Trophoblast cell (in vitro differentiated cells and primary cell): ENCODE measurements around the gene INO80E.

Source experiments
- DNase-seq, 2 donors: peaks; one replicate each; pipeline ENCODE4 v3.0.0-alpha.2; 2016
- H2AFZ ChIP-seq: 2 replicates; pipeline ENCODE4 v1.6.1; 2013; ENCODE audit warnings: low read length, moderate library complexity, mild to moderate bottlenecking; ENCODE audit not compliant: insufficient read depth, poor library complexity
- H2AK5ac ChIP-seq: 2 replicates; pipeline ENCODE4 v1.6.1; 2013; ENCODE audit warnings: mild to moderate bottlenecking, low read length
- H2BK120ac ChIP-seq: 2 replicates; pipeline ENCODE4 v1.6.1; 2013; ENCODE audit warnings: low read length, mild to moderate bottlenecking, moderate library complexity; ENCODE audit not compliant: insufficient read depth, poor library complexity
- H2BK12ac ChIP-seq: 2 replicates; pipeline ENCODE4 v1.6.1; 2013; ENCODE audit warnings: mild to moderate bottlenecking, low read length, moderate library complexity
- H2BK5ac ChIP-seq: 2 replicates; pipeline ENCODE4 v1.6.1; 2013; ENCODE audit warnings: low read length, low read depth, moderate library complexity, mild to moderate bottlenecking; ENCODE audit not compliant: poor library complexity
- H3K14ac ChIP-seq: 2 replicates; pipeline ENCODE4 v1.6.1; 2013; ENCODE audit warnings: mild to moderate bottlenecking, low read length
- H3K18ac ChIP-seq: 2 replicates; pipeline ENCODE4 v1.6.1; 2013; ENCODE audit warnings: mild to moderate bottlenecking, low read length
- H3K23ac ChIP-seq: 2 replicates; pipeline ENCODE4 v1.6.1; 2013; ENCODE audit warnings: low read length
- H3K27ac ChIP-seq: 2 replicates; pipeline ENCODE4 v1.5.1; 2013; ENCODE audit warnings: low read depth, mild to moderate bottlenecking, inconsistent platforms, low read length, moderate library complexity
- H3K27me3 ChIP-seq: 2 replicates; pipeline ENCODE4 v1.6.1; 2013; ENCODE audit warnings: inconsistent platforms, mild to moderate bottlenecking, low read length, moderate library complexity; ENCODE audit not compliant: insufficient read depth
- H3K36me3 ChIP-seq, 2 experiments: 1 replicate in 1 of 2; 2 replicates in 1 of 2; pipeline ENCODE4 v1.6.1; 2013; ENCODE audit warnings: low read length in 2 of 2, mild to moderate bottlenecking in 2 of 2, moderate library complexity in 1 of 2; ENCODE audit not compliant: insufficient read depth in 2 of 2, control insufficient read depth in 1 of 2
- H3K4ac ChIP-seq: 2 replicates; pipeline ENCODE4 v1.6.1; 2013; ENCODE audit warnings: low read depth, mild to moderate bottlenecking, low read length, moderate library complexity
- H3K4me1 ChIP-seq, 2 experiments: 1 replicate in 1 of 2; 2 replicates in 1 of 2; pipeline ENCODE4 v1.6.1; 2013; ENCODE audit warnings: low read length in 2 of 2, mild to moderate bottlenecking in 2 of 2, moderate library complexity in 1 of 2; ENCODE audit not compliant: insufficient read depth in 2 of 2, control insufficient read depth in 1 of 2
- H3K4me2 ChIP-seq: 2 replicates; pipeline ENCODE4 v1.6.1; 2013; ENCODE audit warnings: inconsistent platforms, mild to moderate bottlenecking, low read length, moderate library complexity
- H3K4me3 ChIP-seq: 2 replicates; pipeline ENCODE4 v1.5.1; 2013; ENCODE audit warnings: mild to moderate bottlenecking, low read depth, low read length, inconsistent platforms
- H3K79me1 ChIP-seq: one replicate; pipeline ENCODE4 v1.6.1; 2013; ENCODE audit warnings: low read length
- H3K79me2 ChIP-seq: 2 replicates; pipeline ENCODE4 v1.6.1; 2013; ENCODE audit warnings: low read length, mild to moderate bottlenecking; ENCODE audit not compliant: control insufficient read depth, insufficient read depth, poor library complexity
- H3K9ac ChIP-seq: 2 replicates; pipeline ENCODE4 v1.6.1; 2013; ENCODE audit warnings: mild to moderate bottlenecking, low read length
- H3K9me3 ChIP-seq: 2 replicates; pipeline ENCODE4 v1.6.1; 2013; ENCODE audit warnings: low read depth, mild to moderate bottlenecking, control low read depth, inconsistent platforms, low read length; ENCODE audit not compliant: insufficient read depth
- H4K12ac ChIP-seq: 2 replicates; pipeline ENCODE4 v1.6.1; 2013; ENCODE audit warnings: low read depth, mild to moderate bottlenecking, low read length, moderate library complexity
- H4K8ac ChIP-seq: 2 replicates; pipeline ENCODE4 v1.6.1; 2013; ENCODE audit warnings: low read depth, mild to moderate bottlenecking, low read length, moderate library complexity
- H4K91ac ChIP-seq: one replicate; pipeline ENCODE4 v1.6.1; 2013; ENCODE audit warnings: low read depth, mild to moderate bottlenecking, low read length, moderate library complexity
- WGBS: extraction: QIAGEN DNeasy Blood & Tissue Kit; methylation state at CpG from one replicate; pipeline ENCODE4 v1.1.7; 2013; ENCODE audit warnings: missing lambda C conversion rate; ENCODE audit not compliant: insufficient read length, insufficient coverage; ENCODE audit errors: extremely low coverage; 5-methylcytosine and 5-hydroxymethylcytosine counted together

INO80E gene

GRCh38 chr16:29971304-29971703, 24.7 kb upstream of the INO80E start:
- H3K79me2 ChIP-seq: peaks cover 15% of the 10 kb centered on the region
- H2BK5ac ChIP-seq: no peak overlapping the region
- H4K8ac ChIP-seq: no peak overlapping the region
- H3K9me3 ChIP-seq: no peaks in the 10 kb centered on the region
- H2BK12ac ChIP-seq: no peak overlapping the region
- H3K18ac ChIP-seq: no peak overlapping the region
- WGBS: no CpG with 5 or more reads among the region's 8 CpGs
- H3K36me3 ChIP-seq: peaks cover 18 to 19% of the 10 kb centered on the region in 2 experiments
- no peak overlapping the region for H3K4ac ChIP-seq
- H3K4me2 ChIP-seq: no peak overlapping the region
- H3K14ac ChIP-seq: no peak overlapping the region
- no peak overlapping the region for H3K9ac ChIP-seq
- H3K27ac ChIP-seq: no peak overlapping the region
- no peak overlapping the region for H2BK120ac ChIP-seq
- H4K12ac ChIP-seq: no peak overlapping the region
- H3K79me1 ChIP-seq: peaks cover 10% of the 10 kb centered on the region
- H3K27me3 ChIP-seq: no peaks in the 10 kb centered on the region
- no peak overlapping the region for H3K4me3 ChIP-seq
- H3K4me1 ChIP-seq: peaks cover 9 to 18% of the 10 kb centered on the region in 2 experiments
- H2AFZ ChIP-seq: no peak overlapping the region
- no peak for DNase-seq
- no peak overlapping the region for H2AK5ac ChIP-seq
- H3K23ac ChIP-seq: no peak overlapping the region
- no peak overlapping the region for H4K91ac ChIP-seq

DNA sequence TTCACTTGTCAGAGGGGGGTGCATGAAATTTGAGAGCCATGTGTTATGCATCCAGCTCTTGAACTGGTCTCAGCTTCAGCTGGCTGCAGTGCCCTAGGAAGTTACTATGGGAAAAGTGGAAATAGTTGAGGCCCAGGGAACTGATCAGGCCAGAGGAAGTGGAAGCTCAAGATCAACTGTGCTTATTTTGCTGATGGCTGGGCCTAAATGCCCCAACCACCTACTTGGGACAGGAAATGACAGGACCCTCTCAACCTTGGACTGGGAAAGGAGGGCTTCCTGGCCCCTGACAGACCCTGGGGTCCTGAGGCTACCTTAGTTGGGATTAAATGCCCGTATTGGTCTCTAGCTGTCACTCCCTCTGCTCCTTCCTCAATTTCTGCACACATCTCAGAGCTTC, 23.5 kb upstream of the INO80E start:
- Histone ChIP-seq H3K36me3 (peaks cover 23 to 24% of the 10 kb centered on the region in 2 experiments), H4K12ac (no peak overlapping the region), H3K23ac (no peak overlapping the region), H3K27ac (no peak overlapping the region), H3K9me3 (no peaks in the 10 kb centered on the region), H3K18ac (no peak overlapping the region), H2AFZ (no peak overlapping the region), H3K14ac (no peak overlapping the region), H3K79me2 (peaks cover 15% of the 10 kb centered on the region), H2BK120ac (no peak overlapping the region), H3K4me1 (peaks cover 9 to 22% of the 10 kb centered on the region in 2 experiments), H3K4ac (no peak overlapping the region), H2AK5ac (no peak overlapping the region), H3K4me2 (no peak overlapping the region), H3K27me3 (no peaks in the 10 kb centered on the region), H4K8ac (no peak overlapping the region), H3K4me3 (no peak overlapping the region), H3K79me1 (peaks cover 10% of the 10 kb centered on the region), H2BK12ac (no peak overlapping the region), H2BK5ac (no peak overlapping the region), H3K9ac (no peak overlapping the region), H4K91ac (no peak overlapping the region)
- no CpG with 5 or more reads among the region's 1 CpG for WGBS
- no peak for DNase-seq

GRCh38 chr16:29972992-29973383, 23.1 kb upstream of the INO80E start:
- no peak overlapping the region for H3K4ac ChIP-seq
- H4K12ac ChIP-seq: no peak overlapping the region
- no peak overlapping the region for H3K9ac ChIP-seq
- H3K9me3 ChIP-seq: no peaks in the 10 kb centered on the region
- H2BK120ac ChIP-seq: no peak overlapping the region
- H4K91ac ChIP-seq: no peak overlapping the region
- 100% methylated on average over 1 of the region's 6 CpGs for WGBS
- H2BK5ac ChIP-seq: no peak overlapping the region
- peaks cover 15% of the 10 kb centered on the region for H3K79me2 ChIP-seq
- DNase-seq: no peak
- H3K4me1 ChIP-seq: peaks cover 9 to 22% of the 10 kb centered on the region in 2 experiments
- H3K23ac ChIP-seq: no peak overlapping the region
- H2AK5ac ChIP-seq: no peak overlapping the region
- H3K4me3 ChIP-seq: no peak overlapping the region
- no peak overlapping the region for H2BK12ac ChIP-seq
- H3K14ac ChIP-seq: no peak overlapping the region
- peak overlapping the region; percentile 18 for H3K4me2 ChIP-seq
- peaks cover 26 to 27% of the 10 kb centered on the region in 2 experiments for H3K36me3 ChIP-seq
- H3K79me1 ChIP-seq: peaks cover 10% of the 10 kb centered on the region
- H2AFZ ChIP-seq: peak overlapping the region; percentile 20
- H4K8ac ChIP-seq: peak overlapping the region; percentile 30
- H3K27ac ChIP-seq: no peak overlapping the region
- H3K27me3 ChIP-seq: no peaks in the 10 kb centered on the region
- H3K18ac ChIP-seq: no peak overlapping the region

GRCh38 chr16:29973384-29974246, 22.4 kb upstream of the INO80E start, which contains the start of gene TAOK2:
TAOK2 (plus strand) TSS chr16:29973868; CDS start chr16:29977773, 3,905 bp downstream.
- H2BK5ac ChIP-seq: peak within 1 kb of the TSS; percentile 44
- peak within 1 kb of the TSS; percentile 44 for H3K18ac ChIP-seq
- peak within 1 kb of the TSS; percentile 51 for H2AFZ ChIP-seq
- no CpG with 5 or more reads among the region's 75 CpGs for WGBS
- H3K4me3 ChIP-seq: peak within 1 kb of the TSS; percentile 96
- H3K4me1 ChIP-seq: peaks cover 9 to 22% of the 10 kb centered on the region in 2 experiments
- H3K9me3 ChIP-seq: no peaks in the 10 kb centered on the region
- peak within 1 kb of the TSS; percentile 57 for H4K12ac ChIP-seq
- H3K27ac ChIP-seq: peak within 1 kb of the TSS; percentile 88
- peak within 1 kb of the TSS; percentile 88 for H3K14ac ChIP-seq
- H2AK5ac ChIP-seq: peak within 1 kb of the TSS; percentile 20
- H3K23ac ChIP-seq: peak within 1 kb of the TSS; percentile 42
- peak within 1 kb of the TSS; percentile 25 for H2BK12ac ChIP-seq
- no peaks in the 10 kb centered on the region for H3K27me3 ChIP-seq
- H3K79me1 ChIP-seq: peaks cover 10% of the 10 kb centered on the region
- peak within 1 kb of the TSS; percentile 84 for H4K91ac ChIP-seq
- peak within 1 kb of the TSS; percentile 93 for H3K4me2 ChIP-seq
- peak within 1 kb of the TSS; percentile 72 for H2BK120ac ChIP-seq
- H3K9ac ChIP-seq: peak within 1 kb of the TSS; percentile 99
- peaks cover 30 to 32% of the 10 kb centered on the region in 2 experiments for H3K36me3 ChIP-seq
- H3K79me2 ChIP-seq: peaks cover 15% of the 10 kb centered on the region
- H3K4ac ChIP-seq: peak within 1 kb of the TSS; percentile 48
- peak; percentile 99 to 100 for DNase-seq
- peak within 1 kb of the TSS; percentile 81 for H4K8ac ChIP-seq
